Thoracic aorta (tissue), 2 donors: ENCODE data around the gene PACSIN1. TPM values are rescaled to one million over a fixed set of nuclear protein-coding genes. Genes with fewer than 3 reads are reported as not detected.

Source experiments
- ATAC-seq: fragments of 150-250 bp; one replicate; pipeline ENCODE4 v1.8.0; 2017; ENCODE audit warnings: low read depth; ENCODE audit not compliant: insufficient number of reproducible peaks, low FRiP score
- DNase-seq: peaks from one replicate; pipeline ENCODE4 v3.0.0-alpha.2; 2020; ENCODE audit warnings: low spot score
- H3K27ac ChIP-seq, 2 donors: fragments of 200-600 bp; sonication (generic); 1 replicate in 1 of 2; 2 replicates in 1 of 2; pipeline ENCODE4 v1.5.1; 2016; ENCODE audit warnings: mild to moderate bottlenecking in 2 of 2, moderate library complexity in 2 of 2
- H3K27me3 ChIP-seq: fragments of 200-600 bp; sonication (generic); replicated peaks from 2 replicates; pipeline ENCODE4 v1.6.0; 2016; ENCODE audit warnings: mild to moderate bottlenecking; ENCODE audit not compliant: insufficient read depth
- H3K36me3 ChIP-seq: fragments of 200-600 bp; sonication (generic); one replicate; pipeline ENCODE4 v1.5.1; 2016
- H3K4me1 ChIP-seq, 2 donors: fragments of 200-600 bp; sonication (generic); 1 replicate in 1 of 2; 2 replicates in 1 of 2; pipeline versions ENCODE4 v1.5.1 to v1.6.0; 2016; ENCODE audit warnings: low read depth in 2 of 2, mild to moderate bottlenecking in 1 of 2; ENCODE audit not compliant: control insufficient read depth in 1 of 2
- H3K4me3 ChIP-seq: fragments of 200-600 bp; sonication (generic); 2 replicates; pipeline ENCODE4 v1.5.1; 2016; ENCODE audit warnings: mild to moderate bottlenecking
- H3K9me3 ChIP-seq: fragments of 200-600 bp; sonication (generic); 2 replicates; pipeline ENCODE4 v1.5.1; 2016
- total RNA-seq, 2 donors: library from RNA; depleted of rRNA; stranded (reverse); fragments of >200 nt; gene quantifications; one replicate each; pipeline versions ENCODE4 v1.1.0 to v1.2.3, GENCODE V29; 2016
- TF ChIP-seq, protein P1 (sequence below): fragments of 200-600 bp; sonication (generic); IDR thresholded peaks from one replicate; pipeline ENCODE4 v1.5.1; 2019; ENCODE audit warnings: antibody characterized with exemption

PACSIN1 gene
- total RNA-seq, 2 donors from 2014 or later = 0.14 TPM; not detected in 1

DNA sequence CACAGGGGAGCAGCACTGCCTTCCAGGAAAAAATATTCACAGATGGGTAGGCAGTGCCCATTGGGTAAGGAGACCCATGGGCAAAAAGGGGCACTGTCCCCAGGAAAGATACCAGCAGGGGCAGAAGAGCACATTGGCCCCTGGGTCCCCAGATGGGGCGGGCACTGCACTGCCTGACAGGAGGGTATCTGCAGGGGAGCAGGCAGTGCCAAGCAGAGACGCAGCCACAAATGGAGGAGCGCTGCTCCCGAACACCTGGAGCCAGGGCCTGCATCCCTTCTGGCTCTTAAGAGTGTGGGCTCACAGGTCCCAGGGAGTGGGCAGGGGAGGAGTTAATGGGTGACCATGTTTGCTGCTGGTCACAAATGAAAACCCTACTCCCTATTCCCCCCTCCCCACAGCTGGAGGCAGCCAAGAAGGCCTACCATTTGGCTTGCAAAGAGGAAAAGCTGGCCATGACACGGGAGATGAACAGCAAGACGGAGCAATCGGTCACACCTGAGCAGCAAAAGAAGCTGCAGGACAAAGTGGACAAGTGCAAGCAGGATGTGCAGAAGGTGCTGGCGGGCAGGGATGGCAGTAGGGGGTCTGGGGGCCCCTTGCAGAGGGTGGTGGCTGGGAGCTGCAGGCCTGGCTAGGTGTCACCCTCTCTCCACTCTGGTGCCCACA, 63.3 kb downstream of the PACSIN1 start:
- DNase-seq (no peak), ATAC-seq (no peak)
- TF ChIP-seq, protein P1, sequence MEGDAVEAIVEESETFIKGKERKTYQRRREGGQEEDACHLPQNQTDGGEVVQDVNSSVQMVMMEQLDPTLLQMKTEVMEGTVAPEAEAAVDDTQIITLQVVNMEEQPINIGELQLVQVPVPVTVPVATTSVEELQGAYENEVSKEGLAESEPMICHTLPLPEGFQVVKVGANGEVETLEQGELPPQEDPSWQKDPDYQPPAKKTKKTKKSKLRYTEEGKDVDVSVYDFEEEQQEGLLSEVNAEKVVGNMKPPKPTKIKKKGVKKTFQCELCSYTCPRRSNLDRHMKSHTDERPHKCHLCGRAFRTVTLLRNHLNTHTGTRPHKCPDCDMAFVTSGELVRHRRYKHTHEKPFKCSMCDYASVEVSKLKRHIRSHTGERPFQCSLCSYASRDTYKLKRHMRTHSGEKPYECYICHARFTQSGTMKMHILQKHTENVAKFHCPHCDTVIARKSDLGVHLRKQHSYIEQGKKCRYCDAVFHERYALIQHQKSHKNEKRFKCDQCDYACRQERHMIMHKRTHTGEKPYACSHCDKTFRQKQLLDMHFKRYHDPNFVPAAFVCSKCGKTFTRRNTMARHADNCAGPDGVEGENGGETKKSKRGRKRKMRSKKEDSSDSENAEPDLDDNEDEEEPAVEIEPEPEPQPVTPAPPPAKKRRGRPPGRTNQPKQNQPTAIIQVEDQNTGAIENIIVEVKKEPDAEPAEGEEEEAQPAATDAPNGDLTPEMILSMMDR = no peak

DNA sequence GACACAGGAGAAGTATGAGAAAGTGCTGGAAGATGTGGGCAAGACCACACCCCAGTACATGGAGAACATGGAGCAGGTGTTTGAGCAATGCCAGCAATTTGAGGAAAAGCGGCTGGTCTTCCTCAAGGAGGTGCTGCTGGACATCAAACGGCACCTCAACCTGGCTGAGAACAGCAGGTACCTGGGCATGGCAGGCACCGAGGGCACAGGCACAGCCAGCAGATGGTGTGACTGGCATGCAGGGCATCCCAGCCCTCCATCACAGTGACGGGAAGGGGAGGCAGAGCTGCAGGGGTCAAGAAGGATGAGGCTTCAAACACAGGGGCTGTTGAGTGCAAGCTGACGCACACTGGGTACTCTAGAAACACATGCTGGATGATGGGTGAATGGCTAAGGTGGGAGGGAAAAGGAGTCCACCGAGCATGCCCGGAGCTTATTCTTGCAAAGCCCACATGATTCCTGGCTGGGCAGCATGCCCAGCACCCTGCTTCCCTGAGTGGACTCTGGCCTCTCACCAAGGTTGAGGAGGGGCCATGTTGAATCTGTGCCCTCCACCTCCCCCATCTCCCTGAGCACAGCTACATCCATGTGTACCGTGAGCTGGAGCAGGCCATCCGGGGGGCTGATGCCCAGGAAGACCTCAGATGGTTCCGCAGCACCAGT, 63.9 kb downstream of the PACSIN1 start:
- Histone ChIP-seq H3K9me3 (no peaks in the 10 kb centered on the region), H3K36me3 (no peaks in the 10 kb centered on the region)

More for the DNA sequence above, 63.3 kb downstream of the PACSIN1 start:
- H3K27me3 ChIP-seq = no peaks in the 10 kb centered on the region
- H3K36me3 ChIP-seq = no peaks in the 10 kb centered on the region
- peaks cover 4 to 10% of the 10 kb centered on the region in 2 donors for H3K4me1 ChIP-seq
- H3K27ac ChIP-seq = no peak overlapping the region
- H3K4me3 ChIP-seq = no peak overlapping the region
- no peaks in the 10 kb centered on the region for H3K9me3 ChIP-seq

DNA sequence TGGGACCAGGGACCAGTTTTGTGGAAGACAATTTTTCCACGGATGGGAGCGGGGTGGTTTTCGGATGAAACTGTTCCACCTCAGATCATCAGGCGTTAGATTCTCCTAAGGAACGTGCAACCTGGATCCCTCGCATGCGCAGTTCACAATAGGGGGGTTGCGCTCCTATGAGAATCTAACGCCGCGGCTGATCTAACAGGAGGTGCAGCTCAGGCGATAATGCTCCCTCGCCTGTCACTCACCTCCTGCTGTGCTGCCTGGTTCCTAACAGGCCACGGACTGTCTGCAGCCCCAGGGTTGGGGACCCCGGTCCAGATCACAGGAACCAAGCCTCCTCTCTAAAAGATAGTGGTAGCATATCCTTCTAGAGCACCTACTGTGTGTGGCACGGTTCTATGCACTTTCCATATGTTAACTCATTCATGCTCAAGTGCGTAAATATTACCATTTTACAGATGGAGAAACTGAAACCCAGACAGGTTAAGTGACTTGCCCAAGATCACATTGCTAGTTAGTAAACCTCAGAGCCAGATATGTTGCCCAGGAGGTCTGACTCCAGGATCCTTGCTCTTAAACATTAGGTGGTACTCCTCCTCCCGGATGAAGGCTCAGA, 65.0 kb downstream of the PACSIN1 start:
- Histone ChIP-seq H3K4me1 (peaks cover 4 to 9% of the 10 kb centered on the region in 2 donors), H3K36me3 (no peaks in the 10 kb centered on the region), H3K9me3 (no peaks in the 10 kb centered on the region), H3K27ac (no peak overlapping the region), H3K27me3 (no peaks in the 10 kb centered on the region), H3K4me3 (peak overlapping the region; percentile 41)
- no peak for ATAC-seq
- TF ChIP-seq, protein P1 = no peak
- no peak for DNase-seq

More for the DNA sequence above, 63.9 kb downstream of the PACSIN1 start:
- H3K4me3 ChIP-seq = no peak overlapping the region
- TF ChIP-seq, protein P1 = no peak
- DNase-seq = no peak
- no peak for ATAC-seq
- peaks cover 4 to 10% of the 10 kb centered on the region in 2 donors for H3K4me1 ChIP-seq
- no peak overlapping the region for H3K27ac ChIP-seq
- no peaks in the 10 kb centered on the region for H3K27me3 ChIP-seq

DNA sequence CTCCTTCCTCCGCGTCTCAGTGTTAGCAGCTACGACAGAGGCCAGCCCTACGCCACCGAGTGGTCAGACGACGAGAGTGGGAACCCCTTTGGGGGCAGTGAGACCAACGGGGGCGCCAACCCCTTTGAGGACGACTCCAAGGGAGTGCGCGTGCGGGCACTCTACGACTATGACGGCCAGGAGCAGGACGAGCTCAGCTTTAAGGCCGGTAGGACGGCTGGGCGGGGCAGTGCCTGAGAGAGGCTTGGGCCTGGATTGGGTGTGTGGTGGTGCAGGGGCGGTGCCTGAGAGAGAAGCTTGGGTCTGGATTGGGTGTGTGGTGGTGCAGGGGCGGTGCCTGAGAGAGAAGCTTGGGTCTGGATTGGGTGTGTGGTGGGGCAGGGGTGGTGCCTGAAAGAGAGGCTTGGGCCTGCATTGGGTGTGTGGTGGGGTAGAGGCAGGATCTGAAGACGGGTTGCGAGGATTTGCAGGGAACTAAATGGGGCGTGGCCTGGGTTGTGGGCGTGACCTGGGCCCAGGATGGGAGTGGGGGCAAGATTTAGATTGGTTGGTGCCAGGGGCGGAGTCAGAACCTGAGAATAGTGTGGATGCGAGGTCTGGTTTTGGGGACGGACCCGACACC, 65.8 kb downstream of the PACSIN1 start:
- Histone ChIP-seq H3K27ac (peak overlapping the region in 1 of 2 donors; percentile 44), H3K4me3 (peak overlapping the region; percentile 50), H3K9me3 (no peaks in the 10 kb centered on the region), H3K27me3 (no peaks in the 10 kb centered on the region), H3K36me3 (no peaks in the 10 kb centered on the region), H3K4me1 (peaks cover 0 to under 1% of the 10 kb centered on the region in 2 donors)
- ATAC-seq = no peak
- peak; percentile 11 for DNase-seq
- TF ChIP-seq, protein P1 = no peak

DNA sequence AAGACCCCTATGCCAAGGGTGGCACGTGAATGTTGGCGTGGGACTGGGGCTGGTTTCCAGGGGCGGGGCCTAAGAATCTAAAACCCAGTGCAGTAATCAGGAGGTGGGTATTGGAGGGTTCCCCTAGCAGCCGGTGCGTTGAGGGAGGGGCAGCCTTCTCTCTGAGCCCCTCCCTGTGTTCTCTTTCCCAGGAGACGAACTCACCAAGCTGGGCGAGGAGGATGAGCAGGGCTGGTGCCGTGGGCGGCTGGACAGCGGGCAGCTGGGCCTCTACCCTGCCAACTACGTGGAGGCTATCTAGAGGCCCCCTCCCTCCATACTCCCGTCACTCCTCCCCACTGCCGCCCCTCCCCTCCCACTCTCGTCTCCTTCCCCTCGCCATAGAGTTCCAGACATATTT, 66.4 kb downstream of the PACSIN1 start:
- TF ChIP-seq, protein P1 = no peak
- Histone ChIP-seq H3K4me3 (peak overlapping the region; percentile 50), H3K27ac (no peak overlapping the region)

More for the DNA sequence above, 66.4 kb downstream of the PACSIN1 start:
- no peaks in the 10 kb centered on the region for H3K9me3 ChIP-seq
- no peak for ATAC-seq
- H3K27me3 ChIP-seq = no peaks in the 10 kb centered on the region
- H3K36me3 ChIP-seq = no peaks in the 10 kb centered on the region
- H3K4me1 ChIP-seq = no peaks in the 10 kb centered on the region
- DNase-seq = no peak
